Stimulated activated CD8-positive, alpha-beta memory T cell treated with anti-CD3 and anti-CD28 coated beads, Interleukin-2, amount 100 ng/mL, for 1 hour (primary cell): ENCODE results near the gene SINHCAF.
"Not testable (repeated sequence)": the region's sequence is repeated elsewhere in the genome, so short reads cannot be mapped to it uniquely, and the experiment has no call there.

Source experiments
- DNase-seq, 2 donors: peaks; one replicate each; pipeline ENCODE4 v3.0.0-alpha.2; 2020; ENCODE audit warnings: low read depth in 2 of 2

Gene SINHCAF

GRCh38 chr12:31308116-31308515 lies 17.8 kb downstream of the SINHCAF start:
- DNase-seq = no peak

- no peak for DNase-seq
These were observed 19.1 kb downstream of the SINHCAF start for GRCh38 chr12:31306866-31307265.

DNA sequence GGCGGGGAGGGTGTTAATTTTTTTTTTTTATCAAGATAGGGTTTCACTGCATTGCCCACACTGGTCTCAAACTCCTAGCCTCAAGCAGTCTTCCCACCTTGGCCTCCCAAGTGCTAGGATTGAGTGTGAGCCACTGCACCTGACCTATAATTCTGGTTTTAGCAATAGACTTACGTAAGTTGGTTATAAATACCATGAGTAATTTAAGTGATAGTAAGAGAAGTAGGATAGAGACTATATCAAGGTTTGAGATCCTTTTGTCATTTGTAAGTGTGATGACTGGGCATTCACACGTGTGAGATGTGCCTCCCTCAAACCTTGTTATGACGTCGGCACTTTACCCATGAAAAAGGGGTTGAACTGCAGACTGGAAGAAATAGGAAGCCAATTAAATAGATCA lies 22.5 kb downstream of the SINHCAF start:
- DNase-seq = no peak

DNA sequence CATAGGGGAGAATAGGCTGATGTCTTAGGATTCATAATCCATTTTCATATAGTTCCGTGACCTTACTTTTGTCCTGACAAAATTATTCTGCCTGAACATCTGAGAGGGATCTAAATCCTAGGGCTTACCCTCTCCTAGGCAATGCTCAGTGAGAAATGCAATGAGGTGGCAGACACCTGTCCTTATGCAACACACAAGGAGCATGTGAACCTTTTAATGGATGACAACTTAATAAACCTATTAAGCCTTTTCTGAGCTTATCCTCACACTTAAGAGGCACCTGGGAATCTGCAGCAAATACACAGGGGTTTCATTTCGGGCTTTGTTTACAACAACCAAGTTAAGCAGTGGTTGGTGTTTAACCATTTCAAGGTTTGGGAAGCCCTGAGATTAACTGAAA lies 24.6 kb downstream of the SINHCAF start:
- no peak for DNase-seq

- no peak for DNase-seq
These were observed 25.2 kb downstream of the SINHCAF start for GRCh38 chr12:31300783-31301182.

- no peak for DNase-seq
These were observed 25.6 kb downstream of the SINHCAF start for GRCh38 chr12:31300341-31300740.

- no peak for DNase-seq
These were observed 27.0 kb downstream of the SINHCAF start for GRCh38 chr12:31298922-31299321.

DNA sequence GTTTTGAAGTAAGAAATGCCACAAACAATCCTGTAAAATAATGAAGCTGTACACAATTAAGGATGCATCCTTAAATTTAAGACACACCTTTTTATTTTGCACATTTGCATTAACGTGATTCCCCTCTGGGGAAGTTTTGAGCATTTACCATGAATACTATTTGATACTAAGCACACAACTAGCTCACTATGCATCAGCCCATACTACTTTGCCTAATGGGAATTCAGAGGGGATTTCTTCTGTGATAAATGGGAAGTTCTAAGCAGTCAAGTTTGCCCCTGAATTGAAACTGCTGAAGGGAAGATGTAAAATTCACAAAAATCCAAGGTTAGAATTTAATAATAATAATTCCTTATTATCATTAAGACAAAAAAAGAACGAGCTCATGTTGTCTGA lies 27.4 kb downstream of the SINHCAF start:
- no peak for DNase-seq

DNA sequence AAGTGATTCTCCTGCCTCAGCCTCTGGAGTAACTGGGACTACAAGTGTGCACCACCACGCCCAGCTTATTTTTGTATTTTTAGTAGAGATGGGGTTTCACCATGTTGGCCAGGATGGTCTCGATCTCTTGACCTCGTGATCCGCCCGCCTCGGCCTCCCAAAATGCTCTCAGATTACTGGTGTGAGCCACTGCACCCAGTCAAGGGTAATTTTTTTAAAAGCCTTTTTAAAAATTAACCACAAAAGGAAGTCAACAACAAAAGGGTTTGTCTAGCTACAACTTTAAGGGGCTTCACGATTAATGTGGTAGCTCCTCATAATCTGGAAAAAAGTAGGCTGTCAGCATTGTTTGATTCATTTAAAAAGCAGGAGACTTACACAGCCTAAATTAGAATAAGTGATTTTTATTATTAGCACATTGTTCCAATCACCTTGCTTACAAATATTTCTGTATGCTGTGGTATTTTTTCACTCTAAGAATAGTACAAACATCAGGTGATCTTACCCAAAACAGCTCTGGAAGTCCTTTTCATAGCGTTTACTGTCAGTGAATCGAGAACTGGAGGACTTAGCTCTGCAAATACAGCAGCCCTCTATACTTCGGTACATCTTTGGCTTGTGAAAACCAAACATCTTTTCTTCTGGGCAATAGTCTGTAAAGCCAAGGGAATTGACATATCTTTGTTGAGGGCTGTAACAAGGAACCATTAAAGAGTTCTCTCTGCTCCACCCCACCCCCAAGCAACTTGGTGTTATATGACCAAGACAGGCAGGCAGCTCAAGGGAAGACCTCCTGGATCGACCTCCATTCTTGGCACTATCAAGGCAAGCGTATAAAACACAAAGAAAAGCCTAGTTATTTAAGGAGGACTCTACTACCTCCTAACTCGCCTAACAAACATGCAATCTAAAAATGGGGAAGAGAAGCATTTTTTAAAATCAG lies 28.1 kb downstream of the SINHCAF start:
- DNase-seq = no peak

DNA sequence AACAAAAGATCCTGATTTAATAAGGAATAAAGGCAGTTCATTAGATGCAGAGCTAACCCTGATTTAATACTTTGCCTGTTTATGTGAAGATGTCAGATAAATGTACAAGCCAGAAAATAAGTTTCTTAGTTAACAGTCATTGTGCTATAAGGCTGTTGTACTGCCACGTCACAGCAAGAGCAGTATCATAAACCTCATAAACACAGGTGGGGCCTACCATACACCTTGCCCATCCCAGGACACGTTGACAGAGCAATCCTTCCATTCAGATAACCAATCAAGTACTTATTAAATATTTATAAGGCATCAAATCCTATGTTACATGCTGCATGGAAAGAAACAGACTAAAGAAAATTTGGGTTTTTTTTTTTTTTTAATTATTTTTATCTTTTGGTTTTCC lies 36.5 kb downstream of the SINHCAF start:
- no peak for DNase-seq

DNA sequence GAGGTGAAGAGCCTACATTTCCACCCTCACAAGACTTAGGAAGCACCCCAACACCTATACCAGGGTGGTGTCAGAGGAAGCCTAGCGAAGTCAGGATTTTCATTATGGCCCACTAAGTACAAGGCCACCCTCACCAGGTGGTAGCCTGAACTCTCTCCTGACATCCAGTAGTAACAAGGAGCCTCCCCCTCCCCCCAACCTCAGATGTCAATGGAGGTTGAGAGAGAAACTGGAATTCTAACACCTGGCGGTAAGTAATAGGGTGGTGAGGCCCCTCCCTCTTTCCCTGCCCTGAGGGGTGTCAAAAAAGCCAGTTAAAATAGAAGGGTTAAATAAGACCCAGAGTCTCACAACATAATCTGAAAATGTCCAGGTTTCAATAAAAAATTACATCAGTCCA lies 37.6 kb downstream of the SINHCAF start:
- no peak for DNase-seq

DNA sequence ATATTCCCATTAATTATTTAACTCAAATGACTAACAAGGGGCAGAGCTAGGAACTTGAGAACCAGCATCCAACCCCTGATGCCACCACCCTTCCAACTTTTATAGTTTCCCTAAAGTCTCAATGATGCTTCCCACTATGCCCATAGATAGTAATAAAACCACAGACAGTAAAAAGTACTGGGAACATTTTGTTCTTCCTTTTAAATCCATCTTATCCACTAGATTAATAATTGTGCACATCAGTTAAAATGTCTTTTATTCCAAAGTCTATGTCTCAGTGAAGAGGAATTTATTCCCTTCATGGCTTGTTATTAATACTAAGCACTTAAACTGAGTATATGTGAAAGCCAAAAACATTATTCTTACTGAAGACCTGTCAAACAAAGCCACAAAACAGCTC lies 45.8 kb downstream of the SINHCAF start:
- no peak for DNase-seq

DNA sequence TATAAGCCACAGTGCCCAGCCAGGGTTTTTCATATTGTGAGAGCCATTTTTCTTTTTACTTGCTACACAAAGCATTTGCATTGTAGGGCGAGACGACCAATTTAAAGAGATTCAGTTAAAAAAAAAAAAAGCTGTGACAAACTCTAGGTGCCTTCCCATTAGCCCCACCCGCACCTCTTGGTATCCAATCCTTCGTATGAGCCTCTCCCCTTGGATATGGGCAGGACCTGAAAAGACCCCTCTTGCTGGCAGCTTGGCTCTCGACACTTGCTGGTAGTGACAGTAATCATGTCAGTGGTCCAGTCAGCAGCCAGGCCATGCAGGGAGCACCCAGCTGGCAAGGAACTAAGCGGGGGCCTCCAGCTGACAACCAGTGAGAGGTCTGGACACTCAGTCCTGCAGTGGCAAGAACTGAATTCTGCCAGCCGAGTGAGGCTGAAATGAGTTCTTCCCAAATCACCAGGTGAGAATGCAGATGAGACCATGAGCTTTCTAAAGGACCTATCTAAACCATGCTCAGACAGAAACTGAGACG lies 46.5 kb downstream of the SINHCAF start:
- no peak for DNase-seq

DNA sequence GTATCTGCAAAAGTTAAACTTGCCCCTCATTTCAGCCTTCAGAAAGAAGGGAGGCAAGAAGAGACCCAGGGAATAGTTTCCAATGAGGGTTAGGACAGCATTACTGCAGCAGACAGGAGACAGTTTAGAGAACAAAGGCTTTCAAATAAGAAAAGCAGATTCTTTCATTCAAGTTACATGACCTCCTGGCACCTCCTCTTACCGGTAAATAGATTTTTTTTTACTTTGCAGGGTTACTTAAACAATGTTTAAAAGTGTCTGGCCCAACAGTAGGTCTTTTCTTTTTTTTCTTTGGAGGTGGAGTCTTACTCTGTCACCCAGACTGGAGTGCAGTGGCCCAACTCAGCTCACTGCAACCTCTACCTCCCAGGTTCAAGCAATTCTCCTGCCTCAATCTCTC lies 47.1 kb downstream of the SINHCAF start:
- no peak for DNase-seq

- DNase-seq = no peak
These were observed 47.5 kb downstream of the SINHCAF start for GRCh38 chr12:31278424-31278823.

DNA sequence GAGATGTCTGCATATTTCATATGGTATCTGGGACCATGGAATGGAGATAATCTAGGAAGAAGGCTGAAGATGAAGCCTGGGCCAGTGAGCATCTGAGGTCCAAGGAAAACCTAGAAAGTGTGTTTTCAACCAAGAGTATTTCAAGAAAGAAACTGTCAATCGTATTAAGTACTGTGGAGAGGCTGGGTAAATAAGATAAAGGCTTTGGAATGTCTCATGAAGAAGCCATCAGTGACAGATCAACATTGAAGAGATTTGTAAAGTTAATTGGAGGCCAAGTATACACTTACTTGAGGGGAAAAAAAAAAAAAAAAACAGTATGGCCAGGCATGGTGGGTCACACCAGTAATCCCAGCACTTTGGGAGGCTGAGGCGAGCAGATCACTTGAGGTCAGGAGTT lies 48.9 kb downstream of the SINHCAF start:
- DNase-seq = no peak

DNA sequence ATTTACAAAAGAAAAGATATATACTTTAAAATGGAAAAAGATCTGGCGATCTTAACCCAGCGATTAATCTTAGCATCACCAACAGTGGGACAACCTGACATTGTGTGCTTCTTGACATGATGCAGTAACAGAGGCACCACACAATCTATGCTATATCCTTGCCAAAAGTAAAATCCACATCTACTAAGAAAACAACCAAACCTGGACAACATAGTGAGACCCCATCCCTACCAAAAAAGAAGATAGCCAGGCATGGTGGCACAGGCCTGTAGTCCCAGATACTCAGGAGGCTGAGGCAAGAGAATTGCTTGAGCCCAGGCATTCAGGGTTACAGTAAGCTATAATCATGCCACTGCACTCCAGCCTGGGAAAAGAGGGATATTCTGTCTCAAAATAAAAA lies 50.5 kb downstream of the SINHCAF start:
- no peak for DNase-seq

- DNase-seq = no peak
These were observed 51.2 kb downstream of the SINHCAF start for GRCh38 chr12:31274520-31275300.

GRCh38 chr12:31273794-31274193 lies 52.2 kb downstream of the SINHCAF start:
- DNase-seq = not testable (repeated sequence)

GRCh38 chr12:31272607-31273225 lies 53.2 kb downstream of the SINHCAF start:
- DNase-seq = no peak

GRCh38 chr12:31267966-31268365 lies 58.0 kb downstream of the SINHCAF start:
- DNase-seq = no peak

DNA sequence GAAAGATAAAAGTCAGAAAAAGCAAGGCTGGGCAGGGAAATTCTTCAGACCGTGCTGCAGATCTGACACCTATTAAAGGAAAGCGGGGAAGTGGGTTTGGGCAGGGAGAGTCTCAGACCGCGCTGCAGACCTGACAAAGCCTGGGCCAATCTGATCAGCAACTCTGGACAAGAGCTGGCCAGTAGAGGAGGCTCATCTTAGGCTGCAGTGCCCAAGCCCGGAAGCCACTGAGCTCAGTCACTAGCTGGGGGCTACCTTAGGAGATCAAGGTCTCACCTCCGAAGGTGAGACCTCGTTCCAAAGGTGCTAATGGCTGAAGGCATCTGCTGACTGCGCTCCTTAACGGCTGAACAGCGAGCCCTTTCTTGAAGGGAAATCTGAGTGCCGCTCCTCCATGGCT lies 60.2 kb downstream of the SINHCAF start:
- DNase-seq = no peak
